Keratinocyte (primary cell): ENCODE results near the gene CACNA1C.

ENCODE experiments used
- CTCF ChIP-seq, 3 experiments: IDR thresholded peaks in 1 of 3; conservative IDR thresholded peaks in 1 of 3; optimal IDR thresholded peaks in 1 of 3; 2 replicates in 2 of 3; 3 replicates in 1 of 3; pipeline versions ENCODE3 to v1.5.1; 2011; ENCODE audit warnings: low read length in 3 of 3, mild to moderate bottlenecking in 3 of 3, moderate library complexity in 2 of 3, control low read depth in 1 of 3, inconsistent platforms in 1 of 3; ENCODE audit not compliant: insufficient read depth in 2 of 3; ENCODE audit errors: extremely low read depth in 1 of 3
- EZH2 ChIP-seq: IDR thresholded peaks from one replicate; pipeline ENCODE4 v1.6.1; 2012; ENCODE audit warnings: inconsistent platforms, mild to moderate bottlenecking, low read length, moderate library complexity

- TF ChIP-seq EZH2 (no peak), CTCF (optimal IDR thresholded peaks at IDR 0.05 in 1 of 3, IDR thresholded peaks at IDR 0.05 in 1 of 3, conservative IDR thresholded peaks at IDR 0.05 in 1 of 3; ENCODE audit: extremely low read depth in 1 of 3, insufficient read depth in 2 of 3, low read length in 3 of 3) (no peak)
Observed at GRCh38 chr12:2225696-2226095, 172.9 kb downstream of the CACNA1C start.
